Measurements from ENCODE around the gene SIN3A.

- TF ChIP-seq GATA2 (IDR thresholded peaks at IDR 0.05; ENCODE audit: low read depth, low read length) (no peak), GATA3 (IDR thresholded peaks at IDR 0.05; ENCODE audit: low read depth, low read length) (no peak)
Observed at GRCh38 chr15:75431270-75431669, 20.2 kb downstream of the SIN3A start.
